GM21723 (cell line): ENCODE results near the gene HMX3.

ENCODE experiments used
- ATAC-seq: cut with Tn5 transposase; IDR thresholded peaks from one replicate; pipeline ENCODE4 v1.9.1; 2021; ENCODE audit warnings: mild to moderate bottlenecking, moderate library complexity; ENCODE audit not compliant: unreplicated experiment

The HMX3 gene

GRCh38 chr10:123134343-123134914 is 1.3 kb upstream of the HMX3 start:
- no peak for ATAC-seq

GRCh38 chr10:123134915-123135414 is 805 bp upstream of the HMX3 start:
- ATAC-seq, result no peak

- no peak for ATAC-seq
Observed at GRCh38 chr10:123136221-123136805, 543 bp downstream of the HMX3 start.

- ATAC-seq, result no peak
Observed at GRCh38 chr10:123136806-123137642, 1.3 kb downstream of the HMX3 start.

- no peak for ATAC-seq
Observed at GRCh38 chr10:123139165-123139520, 3.4 kb downstream of the HMX3 start.

GRCh38 chr10:123139521-123140163 is 3.9 kb downstream of the HMX3 start:
- ATAC-seq, result no peak

GRCh38 chr10:123140164-123140982 is 4.6 kb downstream of the HMX3 start:
- no peak for ATAC-seq

- ATAC-seq, result no peak
Observed at GRCh38 chr10:123140983-123141390, 5.2 kb downstream of the HMX3 start.

GRCh38 chr10:123141791-123142700 is 6.3 kb downstream of the HMX3 start:
- ATAC-seq, result no peak

- no peak for ATAC-seq
Observed at GRCh38 chr10:123142701-123143161, 7.0 kb downstream of the HMX3 start.

- no peak for ATAC-seq
Observed at GRCh38 chr10:123143162-123143824, 7.5 kb downstream of the HMX3 start.

GRCh38 chr10:123143825-123144168 is 8.0 kb downstream of the HMX3 start:
- ATAC-seq, result no peak

- ATAC-seq, result no peak
Observed at GRCh38 chr10:123144697-123145541, 9.1 kb downstream of the HMX3 start.

- ATAC-seq, result no peak
Observed at GRCh38 chr10:123145542-123146012, 9.8 kb downstream of the HMX3 start.

GRCh38 chr10:123146013-123146893 is 10.5 kb downstream of the HMX3 start:
- ATAC-seq, result no peak

- no peak for ATAC-seq
Observed at GRCh38 chr10:123146894-123147634, 11.3 kb downstream of the HMX3 start.
